ENCODE measurements around the gene CORO2B.

Gene CORO2B

DNA sequence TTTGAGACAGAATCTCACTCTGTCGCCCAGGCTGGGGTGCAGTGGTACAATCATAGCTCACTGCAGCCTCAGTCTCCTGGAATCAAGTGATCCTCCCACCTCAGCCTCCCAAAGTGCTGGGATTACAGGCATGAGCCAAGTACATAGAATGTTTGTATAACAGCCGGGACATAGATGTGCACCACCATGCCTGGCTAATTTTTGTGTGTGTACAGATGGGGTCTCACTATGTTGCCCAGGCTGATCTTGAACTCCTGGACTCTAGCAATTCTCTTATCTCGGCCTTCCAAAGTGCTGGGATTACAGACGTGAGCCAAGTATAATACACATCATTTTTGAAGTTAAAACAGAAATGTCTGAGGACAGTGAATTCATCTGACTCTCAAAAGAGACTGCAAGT, 93.5 kb downstream of the CORO2B start:
- TF ChIP-seq SNAI2 (CRISPR knock-in tag; IDR thresholded peaks at IDR 0.05) (no peak), BACH2 (CRISPR knock-in tag; IDR thresholded peaks at IDR 0.05; ENCODE audit: borderline replicate concordance) (no peak)

GRCh38 chr15:68672781-68673205, 94.0 kb downstream of the CORO2B start:
- no peak for ATAC-seq
- TF ChIP-seq CREB5 (CRISPR knock-in tag; IDR thresholded peaks at IDR 0.05; ENCODE audit: low read depth): no peak
- no peak for TF ChIP-seq ZFP30 (CRISPR knock-in tag; IDR thresholded peaks at IDR 0.05)
- TF ChIP-seq ZNF8 (CRISPR knock-in tag; IDR thresholded peaks at IDR 0.05): no peak
- no peak for TF ChIP-seq GLIS3 (CRISPR knock-in tag; IDR thresholded peaks at IDR 0.05)
- no peak for TF ChIP-seq ARNTL (CRISPR knock-in tag; IDR thresholded peaks at IDR 0.05; ENCODE audit: borderline replicate concordance, low read depth)
- TF ChIP-seq ZNF70 (CRISPR knock-in tag; IDR thresholded peaks at IDR 0.05): no peak
- TF ChIP-seq CSDC2 (CRISPR knock-in tag; IDR thresholded peaks at IDR 0.05): no peak
- TF ChIP-seq SNAI2 (CRISPR knock-in tag; IDR thresholded peaks at IDR 0.05): no peak
- TF ChIP-seq OSR1 (CRISPR knock-in tag; IDR thresholded peaks at IDR 0.05): no peak
- TF ChIP-seq, protein P1, sequence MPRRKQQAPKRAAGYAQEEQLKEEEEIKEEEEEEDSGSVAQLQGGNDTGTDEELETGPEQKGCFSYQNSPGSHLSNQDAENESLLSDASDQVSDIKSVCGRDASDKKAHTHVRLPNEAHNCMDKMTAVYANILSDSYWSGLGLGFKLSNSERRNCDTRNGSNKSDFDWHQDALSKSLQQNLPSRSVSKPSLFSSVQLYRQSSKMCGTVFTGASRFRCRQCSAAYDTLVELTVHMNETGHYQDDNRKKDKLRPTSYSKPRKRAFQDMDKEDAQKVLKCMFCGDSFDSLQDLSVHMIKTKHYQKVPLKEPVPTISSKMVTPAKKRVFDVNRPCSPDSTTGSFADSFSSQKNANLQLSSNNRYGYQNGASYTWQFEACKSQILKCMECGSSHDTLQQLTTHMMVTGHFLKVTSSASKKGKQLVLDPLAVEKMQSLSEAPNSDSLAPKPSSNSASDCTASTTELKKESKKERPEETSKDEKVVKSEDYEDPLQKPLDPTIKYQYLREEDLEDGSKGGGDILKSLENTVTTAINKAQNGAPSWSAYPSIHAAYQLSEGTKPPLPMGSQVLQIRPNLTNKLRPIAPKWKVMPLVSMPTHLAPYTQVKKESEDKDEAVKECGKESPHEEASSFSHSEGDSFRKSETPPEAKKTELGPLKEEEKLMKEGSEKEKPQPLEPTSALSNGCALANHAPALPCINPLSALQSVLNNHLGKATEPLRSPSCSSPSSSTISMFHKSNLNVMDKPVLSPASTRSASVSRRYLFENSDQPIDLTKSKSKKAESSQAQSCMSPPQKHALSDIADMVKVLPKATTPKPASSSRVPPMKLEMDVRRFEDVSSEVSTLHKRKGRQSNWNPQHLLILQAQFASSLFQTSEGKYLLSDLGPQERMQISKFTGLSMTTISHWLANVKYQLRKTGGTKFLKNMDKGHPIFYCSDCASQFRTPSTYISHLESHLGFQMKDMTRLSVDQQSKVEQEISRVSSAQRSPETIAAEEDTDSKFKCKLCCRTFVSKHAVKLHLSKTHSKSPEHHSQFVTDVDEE (CRISPR knock-in tag; IDR thresholded peaks at IDR 0.05): no peak
- TF ChIP-seq RARB (CRISPR knock-in tag; IDR thresholded peaks at IDR 0.05): no peak
- no peak for TF ChIP-seq PPARA (CRISPR knock-in tag; IDR thresholded peaks at IDR 0.05; ENCODE audit: borderline replicate concordance)
- TF ChIP-seq, protein P2, sequence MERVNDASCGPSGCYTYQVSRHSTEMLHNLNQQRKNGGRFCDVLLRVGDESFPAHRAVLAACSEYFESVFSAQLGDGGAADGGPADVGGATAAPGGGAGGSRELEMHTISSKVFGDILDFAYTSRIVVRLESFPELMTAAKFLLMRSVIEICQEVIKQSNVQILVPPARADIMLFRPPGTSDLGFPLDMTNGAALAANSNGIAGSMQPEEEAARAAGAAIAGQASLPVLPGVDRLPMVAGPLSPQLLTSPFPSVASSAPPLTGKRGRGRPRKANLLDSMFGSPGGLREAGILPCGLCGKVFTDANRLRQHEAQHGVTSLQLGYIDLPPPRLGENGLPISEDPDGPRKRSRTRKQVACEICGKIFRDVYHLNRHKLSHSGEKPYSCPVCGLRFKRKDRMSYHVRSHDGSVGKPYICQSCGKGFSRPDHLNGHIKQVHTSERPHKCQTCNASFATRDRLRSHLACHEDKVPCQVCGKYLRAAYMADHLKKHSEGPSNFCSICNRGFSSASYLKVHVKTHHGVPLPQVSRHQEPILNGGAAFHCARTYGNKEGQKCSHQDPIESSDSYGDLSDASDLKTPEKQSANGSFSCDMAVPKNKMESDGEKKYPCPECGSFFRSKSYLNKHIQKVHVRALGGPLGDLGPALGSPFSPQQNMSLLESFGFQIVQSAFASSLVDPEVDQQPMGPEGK (CRISPR knock-in tag; IDR thresholded peaks at IDR 0.05; ENCODE audit: borderline replicate concordance): no peak
- no peak for TF ChIP-seq ZFP3 (CRISPR knock-in tag; IDR thresholded peaks at IDR 0.05)
- no peak for TF ChIP-seq ESRRG (CRISPR knock-in tag; IDR thresholded peaks at IDR 0.05)

More for the DNA sequence above, 93.5 kb downstream of the CORO2B start:
- no peak for ATAC-seq

DNA sequence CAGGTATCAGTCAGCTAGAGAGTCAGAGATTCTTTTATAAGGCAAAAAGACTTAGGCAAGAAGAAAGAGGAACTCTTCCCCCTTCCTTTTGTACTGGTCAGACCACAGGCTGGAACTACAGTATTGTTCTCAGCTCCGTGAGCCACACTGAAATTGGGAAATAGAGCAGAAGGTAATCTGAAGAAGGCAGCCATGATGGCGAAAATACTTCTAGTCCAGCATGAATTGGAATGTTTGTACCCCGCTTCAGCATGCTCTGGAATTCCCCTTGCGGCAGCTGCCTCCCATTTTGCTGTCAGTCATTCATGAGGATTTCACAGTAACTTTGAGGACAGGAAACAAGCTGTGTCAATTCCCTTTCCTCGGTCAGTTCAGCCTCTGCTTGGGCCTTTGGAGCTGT, 96.2 kb downstream of the CORO2B start:
- TF ChIP-seq, protein P2 (CRISPR knock-in tag; IDR thresholded peaks at IDR 0.05; ENCODE audit: borderline replicate concordance): no peak
- TF ChIP-seq BACH2 (CRISPR knock-in tag; IDR thresholded peaks at IDR 0.05; ENCODE audit: borderline replicate concordance) (no peak), TCF4 (CRISPR knock-in tag; IDR thresholded peaks at IDR 0.05; ENCODE audit: borderline replicate concordance) (no peak), PPARA (CRISPR knock-in tag; IDR thresholded peaks at IDR 0.05; ENCODE audit: borderline replicate concordance) (no peak), CSDC2 (CRISPR knock-in tag; IDR thresholded peaks at IDR 0.05) (no peak), ARNTL (CRISPR knock-in tag; IDR thresholded peaks at IDR 0.05; ENCODE audit: borderline replicate concordance, low read depth) (no peak), ZNF8 (CRISPR knock-in tag; IDR thresholded peaks at IDR 0.05) (no peak), ZNF565 (CRISPR knock-in tag; conservative IDR thresholded peaks at IDR 0.05; ENCODE audit: low read depth) (no peak), ZNF70 (CRISPR knock-in tag; IDR thresholded peaks at IDR 0.05) (no peak), SNAI2 (CRISPR knock-in tag; IDR thresholded peaks at IDR 0.05) (no peak), ESRRG (CRISPR knock-in tag; IDR thresholded peaks at IDR 0.05) (no peak), ZC3H10 (CRISPR knock-in tag; IDR thresholded peaks at IDR 0.05) (no peak), ZFP3 (CRISPR knock-in tag; IDR thresholded peaks at IDR 0.05) (no peak), CREB5 (CRISPR knock-in tag; IDR thresholded peaks at IDR 0.05; ENCODE audit: low read depth) (no peak)
- ATAC-seq: no peak

Data from SK-N-SH treated with all-trans-retinoic acid at 6 μM for 48 hours (cell line).